IPS DF 6.9 (cell line): ENCODE results near the gene IFNGR1.
"Not testable (repeated sequence)": the region's sequence is repeated elsewhere in the genome, so short reads cannot be mapped to it uniquely, and the experiment has no call there.

Experiments used
- DNase-seq: peaks from one replicate; pipeline ENCODE4 v3.0.0-alpha.2; 2013; ENCODE audit warnings: low read depth, low spot score
- H3K27ac ChIP-seq: one replicate; pipeline ENCODE4 v1.5.1; 2013; ENCODE audit warnings: low read length, control low read depth
- H3K27me3 ChIP-seq: 2 replicates; pipeline ENCODE4 v1.6.1; 2013; ENCODE audit warnings: mild to moderate bottlenecking, low read length; ENCODE audit not compliant: control insufficient read depth, insufficient read depth
- H3K36me3 ChIP-seq: 2 replicates; pipeline ENCODE4 v1.6.1; 2013; ENCODE audit warnings: low read length; ENCODE audit not compliant: control insufficient read depth, insufficient read depth
- H3K4me1 ChIP-seq: 2 replicates; pipeline ENCODE4 v1.6.1; 2013; ENCODE audit warnings: low read length; ENCODE audit not compliant: control insufficient read depth, insufficient read depth
- H3K4me3 ChIP-seq: 2 replicates; pipeline ENCODE4 v1.5.1; 2013; ENCODE audit warnings: mild to moderate bottlenecking, low read length
- H3K9me3 ChIP-seq: 2 replicates; pipeline ENCODE4 v1.6.1; 2013; ENCODE audit warnings: low read length, inconsistent platforms; ENCODE audit not compliant: control insufficient read depth, insufficient read depth
- WGBS: extraction: QIAGEN DNeasy Blood & Tissue Kit; methylation state at CpG from one replicate; pipeline ENCODE4 v1.1.7; 2013; ENCODE audit warnings: mixed read lengths, missing lambda C conversion rate; ENCODE audit not compliant: insufficient read length, insufficient coverage; 5-methylcytosine and 5-hydroxymethylcytosine counted together

IFNGR1 gene

GRCh38 chr6:137256350-137257103 is 37.3 kb upstream of the IFNGR1 start:
- H3K9me3 ChIP-seq: no peaks in the 10 kb centered on the region; the same call in 1 of the 2 replicates
- H3K27ac ChIP-seq: no peak overlapping the region
- WGBS: no CpG with 5 or more reads among the region's 1 CpG

GRCh38 chr6:137254966-137255365 is 35.8 kb upstream of the IFNGR1 start:
- H3K4me1 ChIP-seq: no peaks in the 10 kb centered on the region
- no peaks in the 10 kb centered on the region for H3K27me3 ChIP-seq
- WGBS: no CpG with 5 or more reads among the region's 1 CpG
- H3K27ac ChIP-seq: no peak overlapping the region
- H3K36me3 ChIP-seq: no peaks in the 10 kb centered on the region
- no peak for DNase-seq
- H3K4me3 ChIP-seq: no peak overlapping the region
- no peaks in the 10 kb centered on the region; the same call in 1 of the 2 replicates for H3K9me3 ChIP-seq

More at GRCh38 chr6:137256350-137257103, 37.3 kb upstream of the IFNGR1 start:
- no peak for DNase-seq
- no peaks in the 10 kb centered on the region for H3K27me3 ChIP-seq
- H3K4me3 ChIP-seq: no peak overlapping the region
- no peaks in the 10 kb centered on the region for H3K36me3 ChIP-seq
- no peaks in the 10 kb centered on the region for H3K4me1 ChIP-seq

- H3K27ac ChIP-seq, H3K9me3 ChIP-seq, DNase-seq, H3K4me1 ChIP-seq, H3K27me3 ChIP-seq, H3K36me3 ChIP-seq, H3K4me3 ChIP-seq: not testable (repeated sequence)
- no CpG with 5 or more reads among the region's 2 CpGs for WGBS
Measured at GRCh38 chr6:137254430-137254829, 35.2 kb upstream of the IFNGR1 start.

GRCh38 chr6:137248702-137249101 is 29.5 kb upstream of the IFNGR1 start:
- no CpG with 5 or more reads among the region's 4 CpGs for WGBS
- DNase-seq: no peak

GRCh38 chr6:137247724-137248123 is 28.5 kb upstream of the IFNGR1 start:
- H3K27ac ChIP-seq: no peak overlapping the region
- H3K36me3 ChIP-seq: no peaks in the 10 kb centered on the region
- H3K4me3 ChIP-seq: no peak overlapping the region
- no peaks in the 10 kb centered on the region for H3K27me3 ChIP-seq
- no peaks in the 10 kb centered on the region for H3K9me3 ChIP-seq
- H3K4me1 ChIP-seq: no peaks in the 10 kb centered on the region
- no peak for DNase-seq

More at GRCh38 chr6:137248702-137249101, 29.5 kb upstream of the IFNGR1 start:
- Histone ChIP-seq H3K36me3 (no peaks in the 10 kb centered on the region), H3K4me3 (no peak overlapping the region), H3K27me3 (no peaks in the 10 kb centered on the region), H3K4me1 (no peaks in the 10 kb centered on the region), H3K27ac (no peak overlapping the region), H3K9me3 (no peaks in the 10 kb centered on the region; the same call in 1 of the 2 replicates)

GRCh38 chr6:137246791-137247202 is 27.6 kb upstream of the IFNGR1 start:
- H3K4me3 ChIP-seq: no peak overlapping the region
- no CpG with 5 or more reads among the region's 1 CpG for WGBS
- H3K27me3 ChIP-seq: no peaks in the 10 kb centered on the region
- DNase-seq: no peak
- no peaks in the 10 kb centered on the region for H3K36me3 ChIP-seq
- no peaks in the 10 kb centered on the region for H3K4me1 ChIP-seq
- H3K27ac ChIP-seq: no peak overlapping the region
- H3K9me3 ChIP-seq: no peaks in the 10 kb centered on the region

- H3K9me3 ChIP-seq: no peaks in the 10 kb centered on the region
- H3K4me3 ChIP-seq: no peak overlapping the region
- no CpG with 5 or more reads among the region's 4 CpGs for WGBS
- no peaks in the 10 kb centered on the region for H3K4me1 ChIP-seq
- H3K27me3 ChIP-seq: no peaks in the 10 kb centered on the region
- no peak overlapping the region for H3K27ac ChIP-seq
- DNase-seq: no peak
- no peaks in the 10 kb centered on the region for H3K36me3 ChIP-seq
Measured at GRCh38 chr6:137246164-137246563, 27.0 kb upstream of the IFNGR1 start.

- no peak for DNase-seq
- Histone ChIP-seq H3K27me3 (no peaks in the 10 kb centered on the region), H3K4me1 (no peaks in the 10 kb centered on the region), H3K36me3 (no peaks in the 10 kb centered on the region), H3K27ac (no peak overlapping the region), H3K9me3 (no peaks in the 10 kb centered on the region), H3K4me3 (no peak overlapping the region)
- no CpG with 5 or more reads among the region's 3 CpGs for WGBS
Measured at GRCh38 chr6:137241481-137242038, 22.4 kb upstream of the IFNGR1 start.

GRCh38 chr6:137240168-137240567 is 21.0 kb upstream of the IFNGR1 start:
- Histone ChIP-seq H3K27me3 (no peaks in the 10 kb centered on the region), H3K27ac (no peak overlapping the region), H3K4me3 (no peak overlapping the region), H3K36me3 (no peaks in the 10 kb centered on the region), H3K9me3 (no peaks in the 10 kb centered on the region), H3K4me1 (no peaks in the 10 kb centered on the region)
- DNase-seq: no peak
- no CpG with 5 or more reads among the region's 1 CpG for WGBS

GRCh38 chr6:137237413-137238170 is 18.4 kb upstream of the IFNGR1 start:
- no peak for DNase-seq
- Histone ChIP-seq H3K4me1 (no peaks in the 10 kb centered on the region), H3K27me3 (no peaks in the 10 kb centered on the region), H3K36me3 (no peaks in the 10 kb centered on the region), H3K4me3 (no peak overlapping the region), H3K27ac (no peak overlapping the region), H3K9me3 (no peaks in the 10 kb centered on the region)
